GM10266 (cell line): Measurements from ENCODE around the gene LYAR.

ENCODE experiments used
- DNase-seq: peaks from one replicate; pipeline ENCODE4 v3.0.0; 2012; ENCODE audit errors: extremely low spot score
- CTCF ChIP-seq: IDR thresholded peaks from 2 replicates; pipeline ENCODE4 v1.5.1; 2012; ENCODE audit warnings: mild to moderate bottlenecking, low read depth; ENCODE audit not compliant: control insufficient read depth, insufficient read depth; ENCODE audit errors: missing control alignments

Gene LYAR

GRCh38 chr4:4330794-4331193 is 40.8 kb upstream of the LYAR start:
- TF ChIP-seq CTCF = no peak

GRCh38 chr4:4329496-4329895 is 39.5 kb upstream of the LYAR start:
- DNase-seq = no peak
- TF ChIP-seq CTCF = no peak

More at GRCh38 chr4:4330794-4331193, 40.8 kb upstream of the LYAR start:
- no peak for DNase-seq

- TF ChIP-seq CTCF = no peak
Observed at GRCh38 chr4:4328840-4329239, 38.9 kb upstream of the LYAR start.

GRCh38 chr4:4328206-4328605 is 38.3 kb upstream of the LYAR start:
- DNase-seq = no peak
- TF ChIP-seq CTCF = no peak

More at GRCh38 chr4:4328840-4329239, 38.9 kb upstream of the LYAR start:
- DNase-seq = no peak

GRCh38 chr4:4327652-4328121 is 37.7 kb upstream of the LYAR start:
- no peak for DNase-seq
- no peak for TF ChIP-seq CTCF

- DNase-seq = no peak
- no peak for TF ChIP-seq CTCF
Observed at GRCh38 chr4:4326166-4326565, 36.2 kb upstream of the LYAR start.

GRCh38 chr4:4325321-4325720 is 35.4 kb upstream of the LYAR start:
- no peak for TF ChIP-seq CTCF
- no peak for DNase-seq
